Measurements from ENCODE around the gene DLG2. TPM values are rescaled to one million over a fixed set of nuclear protein-coding genes. Genes with fewer than 3 reads are reported as not detected.

Gene DLG2
- total and polyA plus RNA-seq, 2 of the 8 experiments (the other 6 are each of a cell fraction or from before 2014, with no cell fraction given), result 1.7 to 14.3 TPM

DNA sequence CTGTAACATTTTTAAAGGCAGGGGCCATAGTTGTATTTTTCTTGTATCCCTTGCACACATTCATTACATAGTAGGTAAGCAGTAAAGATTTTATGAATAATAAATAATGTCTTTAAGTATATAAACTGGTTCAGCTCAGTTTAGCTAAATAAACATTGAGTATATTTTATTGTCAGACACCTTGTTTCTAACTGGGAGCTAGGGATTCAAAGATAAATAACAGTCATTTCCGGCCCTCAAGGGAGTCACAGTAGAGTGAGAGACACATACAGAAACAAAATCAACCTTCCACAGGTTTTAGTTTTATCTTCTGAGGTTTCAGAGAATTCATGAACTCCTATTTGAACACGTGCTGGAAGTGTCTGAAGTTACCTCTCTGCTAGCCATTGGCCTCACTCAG is 760.2 kb downstream of the DLG2 start:
- Histone ChIP-seq H2BK15ac (ENCODE audit: low read length) (no peak overlapping the region), H3K27me3 (replicated peaks in 1 of 4; ENCODE audit: control insufficient read depth in 3 of 4, extremely low read depth in 1 of 4, insufficient read depth in 3 of 4, low read length in 3 of 4) (no peaks in the 10 kb centered on the region), H3K9ac (replicated peaks in 1 of 4; ENCODE audit: extremely low read depth in 1 of 4, low read depth in 3 of 4, low read length in 3 of 4) (no peak overlapping the region), H2AK5ac (ENCODE audit: low read depth, low read length) (no peak overlapping the region), H2BK120ac (replicated peaks; ENCODE audit: low read depth, low read length) (no peak overlapping the region), H3K23me2 (ENCODE audit: low read depth, low read length) (no peaks in the 10 kb centered on the region), H3K79me2 (ENCODE audit: control insufficient read depth in 1 of 2, insufficient read depth in 2 of 2, low read length in 2 of 2) (no peaks in the 10 kb centered on the region), H2BK5ac (ENCODE audit: low read depth, low read length) (no peak overlapping the region), H3K79me1 (ENCODE audit: low read depth, low read length) (no peaks in the 10 kb centered on the region), H2BK20ac (ENCODE audit: low read length) (no peak overlapping the region), H4K8ac (ENCODE audit: extremely low read depth, insufficient read depth, low read length) (no peak overlapping the region), H3K14ac (ENCODE audit: insufficient read length) (no peak overlapping the region), H2BK12ac (ENCODE audit: low read depth, low read length) (no peak overlapping the region), H3K36me3 (ENCODE audit: control insufficient read depth in 2 of 4, insufficient read depth in 4 of 4, low read length in 3 of 4) (no peaks in the 10 kb centered on the region), H3K18ac (ENCODE audit: extremely low read depth, low read length) (no peak overlapping the region), H2AFZ (ENCODE audit: low read length) (no peak overlapping the region), H3K4me3 (ENCODE audit: extremely low read depth in 1 of 4, insufficient read depth in 2 of 4, low read depth in 3 of 4, low read length in 4 of 4) (no peak overlapping the region), H3K56ac (replicated peaks; ENCODE audit: insufficient read length, low read depth, low read length) (no peak overlapping the region), H4K91ac (replicated peaks; ENCODE audit: insufficient read length, low read length) (no peak overlapping the region), H3K9me3 (ENCODE audit: insufficient read depth in 2 of 2, low read depth in 1 of 2, low read length in 1 of 2) (no peaks in the 10 kb centered on the region), H4K20me1 (replicated peaks in 1 of 2; ENCODE audit: control insufficient read depth in 1 of 2, insufficient read depth in 2 of 2, low read length in 2 of 2) (no peaks in the 10 kb centered on the region), H3K4me2 (ENCODE audit: insufficient read depth in 1 of 2, low read depth in 2 of 2, low read length in 2 of 2) (no peak overlapping the region), H3K27ac (ENCODE audit: low read depth, low read length) (no peak overlapping the region), H4K5ac (ENCODE audit: insufficient read length, low read depth, low read length) (no peak overlapping the region), H3K23ac (ENCODE audit: insufficient read length) (no peak overlapping the region), H3K4ac (replicated peaks; ENCODE audit: insufficient read length, low read depth, low read length) (no peak overlapping the region), H3K4me1 (replicated peaks in 1 of 4; ENCODE audit: control insufficient read depth in 3 of 4, insufficient read depth in 4 of 4, low read length in 3 of 4) (peaks cover 0 to 11% (median 5%) of the 10 kb centered on the region in 4 experiments; a peak in 3 of 7 replicates)
- no peak for DNase-seq (ENCODE audit: low read depth in 1 of 2, low spot score in 2 of 2)
- 87% methylated on average over 2 of the region's 2 CpGs; no CpG with 5 or more reads in 1 of the 2 experiments for WGBS, 2 experiments (ENCODE audit: extremely low coverage in 1 of 2, insufficient coverage in 1 of 2, insufficient read length in 1 of 2, insufficient replicate concordance in 2 of 2, low coverage in 1 of 2, low lambda C conversion rate in 2 of 2, missing lambda C conversion rate in 1 of 2)
- no peak for FAIRE-seq
- TF ChIP-seq CBX5 (IDR thresholded peaks at IDR 0.05; ENCODE audit: low read depth, low read length) (no peak), CEBPB (IDR thresholded peaks at IDR 0.05; ENCODE audit: low read depth, low read length) (no peak), POU5F1 (IDR thresholded peaks at IDR 0.05; ENCODE audit: low read depth, low read length) (no peak)
- ChIA-PET POLR2A (ENCODE audit: partially characterized antibody) (interaction anchor here (0.9 kb wide), 1 partner anchor 12 kb away, joined by 3 read pairs; no protein-coding TSS in a partner anchor), CTCF (ENCODE audit: partially characterized antibody) (interaction anchor here (0.6 to 1.8 kb wide), 2 partner anchors 31 to 33 kb away, joined by 3 read pairs; no protein-coding TSS in a partner anchor)
